Stimulated activated CD4-positive, alpha-beta T cell treated with anti-CD3 and anti-CD28 coated beads, TNF-alpha, amount 100 ng/mL, for 1 hour (primary cell): ENCODE results near the gene TP53TG3C.
"Not testable (repeated sequence)": the region's sequence is repeated elsewhere in the genome, so short reads cannot be mapped to it uniquely, and the experiment has no call there.

Experiments
- DNase-seq, 3 donors: peaks; one replicate each; pipeline ENCODE4 v3.0.0-alpha.2; 2020; ENCODE audit warnings: low read depth in 3 of 3, low spot score in 1 of 3

The TP53TG3C gene

GRCh38 chr16:33193926-33194325 is at the start of gene TP53TG3C:
Gene TP53TG3C, plus strand, starts transcription at chr16:33194226. Its CDS starts 68 bp downstream, at chr16:33194294.
- DNase-seq = not testable (repeated sequence)
